ENCODE data around the gene RNF213.

Gene RNF213

GRCh38 chr17:80260791-80261158, at the start of gene RNF213:
Gene RNF213 (plus strand): TSS chr17:80260852. CDS start chr17:80263682, 2,830 bp downstream.
- DNase-seq = peak; percentile 21 to 66 (median 52)

DNA sequence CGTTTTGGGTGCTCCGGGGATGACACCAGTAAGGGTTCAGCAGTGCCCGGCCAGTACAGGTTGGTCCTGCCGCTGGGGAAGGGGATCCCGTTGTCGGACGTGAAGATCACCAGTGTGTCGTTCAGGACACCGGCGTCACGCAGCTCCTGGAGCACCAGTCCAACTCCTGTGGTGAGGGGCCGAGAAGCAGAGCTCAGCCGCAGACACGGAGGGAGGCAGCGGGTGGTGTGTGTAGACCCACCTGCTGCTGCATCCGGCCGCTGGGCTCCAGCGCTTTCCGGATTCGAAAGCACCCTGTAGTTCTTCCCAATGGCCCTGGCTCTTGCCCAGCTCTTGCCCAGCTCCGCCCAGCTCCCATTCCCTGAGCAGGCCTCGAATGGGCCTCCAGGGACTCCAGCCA, 48.5 kb upstream of the RNF213 start:
- no peak for DNase-seq

GRCh38 chr17:80212511-80212910, 48.1 kb upstream of the RNF213 start:
- no peak for DNase-seq

DNA sequence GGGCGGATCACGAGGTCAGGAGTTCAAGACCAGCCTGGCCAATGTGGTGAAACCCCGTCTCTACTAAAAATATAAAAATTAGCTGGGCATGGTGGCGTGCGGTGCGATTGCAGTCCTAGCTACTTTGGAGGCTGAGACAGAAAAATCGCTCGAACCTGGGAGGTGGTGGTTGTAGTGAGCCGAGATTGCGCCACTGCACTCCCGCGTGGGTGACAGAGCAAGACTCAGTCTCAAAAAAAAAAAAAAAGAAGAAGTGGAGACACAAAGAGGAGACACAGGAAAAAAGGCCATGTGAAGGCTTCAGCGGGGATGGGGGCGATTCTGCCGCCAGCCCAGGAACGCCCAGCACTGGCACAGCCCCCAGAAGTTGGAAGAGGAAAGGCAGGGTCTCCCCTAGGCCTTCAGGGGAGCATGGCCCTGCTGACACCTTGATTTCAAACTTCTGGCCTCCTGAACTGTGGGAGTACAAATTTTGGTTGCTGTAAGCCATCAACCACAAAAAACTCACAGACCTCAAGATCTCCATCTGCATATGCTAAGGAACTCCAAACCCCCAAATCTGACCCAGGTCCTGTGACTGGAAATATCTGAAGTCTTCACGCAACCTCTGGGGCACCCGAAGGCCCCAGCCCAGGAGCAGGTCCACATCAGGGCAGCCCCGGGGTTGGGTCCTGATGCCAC, 47.5 kb upstream of the RNF213 start:
- no peak for DNase-seq

GRCh38 chr17:80213643-80213975, 47.0 kb upstream of the RNF213 start:
- DNase-seq = no peak

GRCh38 chr17:80214012-80214877, 46.4 kb upstream of the RNF213 start:
- DNase-seq = no peak

DNA sequence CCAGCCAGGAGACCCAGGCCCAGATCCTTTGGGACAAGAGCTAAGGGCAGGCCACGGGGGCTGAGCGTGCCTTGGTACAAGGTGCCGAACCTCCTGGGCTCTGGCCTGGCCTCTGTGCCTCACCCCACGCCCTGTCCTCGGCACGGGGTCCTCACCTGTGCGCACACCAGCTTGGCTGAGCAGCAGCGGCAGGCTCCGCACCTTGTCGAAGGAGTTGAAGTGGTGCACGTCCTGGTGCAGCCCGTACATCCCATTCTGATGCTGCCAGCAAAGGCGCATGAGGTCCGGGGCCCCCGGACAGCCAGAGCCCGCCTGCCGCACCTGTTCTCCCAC, 45.8 kb upstream of the RNF213 start:
- DNase-seq = no peak

GRCh38 chr17:80216473-80217456, 43.9 kb upstream of the RNF213 start:
- no peak for DNase-seq

DNA sequence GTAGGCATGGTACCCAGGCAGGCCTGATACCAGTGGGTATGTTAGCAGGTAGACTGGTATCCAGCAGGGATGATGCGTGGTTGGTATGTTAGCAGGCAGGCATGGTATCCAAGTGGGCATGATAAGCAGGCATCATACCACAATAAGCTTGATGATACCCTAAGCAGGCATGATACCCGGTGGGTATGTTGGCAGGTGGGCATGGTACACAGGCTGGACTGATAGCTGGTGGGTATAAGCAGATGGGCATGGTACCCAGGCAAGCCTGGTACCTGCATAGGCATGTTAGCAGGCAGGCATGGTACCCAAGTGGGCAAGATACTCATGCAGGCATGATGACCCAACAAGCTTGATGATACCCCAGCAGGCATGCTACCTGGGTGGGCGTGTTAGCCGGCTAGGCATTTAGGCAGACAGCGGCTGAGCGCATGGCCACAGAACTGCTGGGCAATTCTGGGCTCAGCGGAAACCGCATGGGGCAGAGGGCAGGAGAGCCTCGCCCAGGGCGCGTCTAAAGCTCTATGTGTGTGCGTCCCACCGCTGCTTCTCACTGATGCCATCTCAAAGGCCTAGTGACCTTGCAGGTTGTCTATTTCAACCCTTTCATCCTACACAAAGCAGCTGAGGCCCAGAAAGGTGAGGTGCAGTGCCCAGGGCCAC, 42.8 kb upstream of the RNF213 start:
- DNase-seq = no peak

DNA sequence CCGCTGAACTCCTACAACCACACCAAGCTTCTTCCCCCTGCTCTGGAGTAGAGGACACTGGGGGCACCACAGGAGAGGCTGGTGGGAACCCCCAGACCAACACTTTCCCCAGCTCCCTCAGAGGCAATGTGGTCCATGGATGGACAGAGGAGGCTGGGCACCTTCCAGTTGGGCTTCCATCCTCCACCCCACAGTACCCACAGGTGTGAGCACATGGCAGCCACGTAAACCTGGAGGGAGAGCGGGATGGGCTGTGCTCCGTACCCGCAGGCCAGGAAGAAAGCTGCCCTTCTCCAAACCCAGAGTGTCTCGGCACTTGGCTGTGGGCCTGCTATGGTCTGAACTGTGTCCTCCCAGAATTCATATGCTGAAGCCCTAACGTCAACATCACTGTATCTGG, 42.3 kb upstream of the RNF213 start:
- no peak for DNase-seq

DNA sequence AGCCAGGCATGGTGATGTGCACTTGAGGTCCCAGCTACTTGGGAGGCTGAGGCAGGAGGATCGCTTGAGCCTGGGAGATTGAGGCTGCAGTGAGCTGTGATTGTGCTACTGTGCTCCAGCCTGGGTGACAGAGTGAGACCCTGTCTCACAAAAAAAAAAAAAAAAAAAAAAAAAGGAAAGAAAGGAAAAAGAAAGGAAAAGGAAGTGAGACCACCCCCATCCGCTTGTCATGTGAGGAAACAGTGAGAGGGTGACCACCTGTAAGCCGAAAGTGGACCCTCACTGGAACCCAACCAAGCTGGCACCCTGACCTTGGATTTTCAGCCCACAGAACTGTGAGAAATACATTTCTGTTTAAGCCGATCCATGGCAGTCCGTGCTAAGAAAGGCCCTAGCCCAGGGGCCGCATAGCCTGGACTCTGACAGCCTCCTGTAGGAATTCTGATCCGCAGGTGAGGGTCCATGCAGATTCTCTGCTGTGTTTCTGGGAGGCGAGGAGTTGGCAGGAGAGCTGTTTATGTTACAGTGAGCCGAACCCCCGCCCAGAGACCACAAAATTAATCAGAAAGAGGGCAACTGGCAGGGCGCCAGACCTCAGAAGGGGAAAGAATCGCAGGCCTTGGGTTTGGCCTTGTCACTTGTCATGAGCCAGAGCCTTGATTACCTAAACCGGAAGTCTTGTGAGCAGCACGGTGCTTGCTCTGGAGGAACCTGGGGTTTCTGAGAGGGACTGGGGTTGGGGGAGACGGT, 41.5 kb upstream of the RNF213 start:
- peak; percentile 75 to 89 (median 80) for DNase-seq

- DNase-seq = no peak
Measured at GRCh38 chr17:80219763-80220053, 40.9 kb upstream of the RNF213 start.

DNA sequence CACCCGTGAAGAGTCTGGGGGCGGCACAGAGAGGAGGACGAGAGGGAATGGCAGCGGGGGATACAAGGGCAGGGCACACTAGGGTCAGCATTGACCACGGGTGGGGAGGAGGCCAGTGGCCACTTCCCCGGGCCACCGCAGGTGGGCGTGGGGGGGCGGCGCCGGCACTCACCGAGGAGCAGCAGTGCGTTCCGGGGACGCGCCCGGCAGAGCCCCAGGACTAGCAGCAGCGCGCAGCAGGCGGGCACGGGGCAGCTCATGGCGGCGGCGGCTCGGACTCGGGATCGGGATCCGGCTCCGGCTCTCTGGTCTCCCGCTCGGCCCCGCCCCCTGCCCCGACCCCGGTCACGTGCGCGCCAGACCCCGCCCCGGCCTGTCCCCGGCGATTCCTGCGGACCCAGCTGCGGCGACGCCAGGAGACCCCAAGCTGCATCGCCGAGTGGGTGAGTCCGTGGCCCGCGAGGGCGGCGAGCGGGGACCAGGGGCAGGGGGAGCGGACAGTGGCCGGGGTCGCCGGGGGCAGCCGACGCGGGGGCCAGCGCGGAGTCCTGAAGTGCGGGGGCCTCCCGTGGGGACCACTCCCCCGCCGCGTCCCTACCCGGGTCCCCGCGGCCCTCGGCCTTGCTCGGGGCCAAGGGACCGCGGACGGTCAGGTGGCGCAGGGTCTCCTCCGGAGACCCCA, 40.5 kb upstream of the RNF213 start, which contains the start of the genes SGSH and SLC26A11:
SGSH (minus strand) TSS at position 280 of the 682 bp plus-strand sequence; CDS start at position 260, 20 bp downstream.
SLC26A11 (plus strand) TSS at position 374 of the 682 bp plus-strand sequence. CDS start 1,134 bp downstream, outside the sequence.
- DNase-seq = peak in 5 of 6 experiments; percentile 32 to 65 (median 51)

DNA sequence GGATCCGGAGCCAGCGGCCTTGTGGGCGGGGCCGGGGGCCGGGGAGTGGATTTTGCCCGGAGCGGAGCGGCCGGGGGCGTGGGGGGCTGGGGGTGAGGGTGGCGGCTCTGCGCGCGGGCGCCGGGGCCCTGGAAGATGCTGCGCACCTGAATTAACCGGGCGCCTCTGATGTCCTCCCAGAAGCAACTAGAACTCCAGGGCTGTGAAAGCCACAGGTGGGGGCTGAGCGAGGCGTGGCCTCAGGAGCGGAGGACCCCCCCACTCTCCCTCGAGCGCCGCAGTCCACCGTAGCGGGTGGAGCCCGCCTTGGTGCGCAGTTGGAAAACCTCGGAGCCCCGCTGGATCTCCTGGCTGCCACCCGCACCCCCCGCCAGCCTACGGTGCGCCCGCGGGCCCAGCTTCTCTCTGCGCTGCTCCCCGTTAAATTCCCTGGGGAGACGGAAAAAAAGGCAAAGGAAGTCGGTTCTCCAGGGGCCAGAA, 39.9 kb upstream of the RNF213 start:
- peak in 4 of 6 experiments; percentile 9 to 26 (median 19) for DNase-seq

DNA sequence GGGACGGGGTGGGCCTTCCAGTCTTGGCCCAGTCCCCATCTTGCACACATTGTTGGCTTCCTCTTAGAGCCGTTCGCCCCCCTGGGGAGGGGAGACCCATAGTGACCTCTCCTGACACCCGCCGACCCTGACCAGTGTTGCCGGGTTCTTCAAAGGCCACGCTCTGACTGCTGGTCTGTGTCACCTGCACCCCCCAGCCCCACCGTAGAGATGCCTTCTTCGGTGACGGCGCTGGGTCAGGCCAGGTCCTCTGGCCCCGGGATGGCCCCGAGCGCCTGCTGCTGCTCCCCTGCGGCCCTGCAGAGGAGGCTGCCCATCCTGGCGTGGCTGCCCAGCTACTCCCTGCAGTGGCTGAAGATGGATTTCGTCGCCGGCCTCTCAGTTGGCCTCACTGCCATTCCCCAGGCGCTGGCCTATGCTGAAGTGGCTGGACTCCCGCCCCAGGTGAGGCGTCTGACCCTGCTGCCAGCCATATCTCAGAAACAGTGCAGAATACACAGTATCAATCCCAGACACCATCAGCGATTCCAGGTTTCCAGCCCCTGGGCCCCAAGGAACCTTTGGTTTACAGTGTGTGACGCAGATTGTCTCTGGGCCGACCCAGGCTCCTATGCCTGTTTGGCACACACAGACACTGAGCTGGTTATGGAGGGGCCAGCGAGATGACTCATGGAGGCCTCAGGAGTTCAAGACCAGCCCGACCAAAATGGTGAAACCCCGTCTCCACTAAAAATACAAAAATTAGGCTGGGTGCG, 39.1 kb upstream of the RNF213 start:
- DNase-seq = no peak

- DNase-seq = no peak
Measured at GRCh38 chr17:80222376-80223141, 38.1 kb upstream of the RNF213 start.

GRCh38 chr17:80223142-80223815, 37.4 kb upstream of the RNF213 start:
- no peak for DNase-seq

- no peak for DNase-seq
Measured at GRCh38 chr17:80223838-80224497, 36.7 kb upstream of the RNF213 start.

Measured in stimulated activated naive CD4-positive, alpha-beta T cell (primary cell).